T-helper 1 cell (primary cell): ENCODE data around the gene CCDC138.

ENCODE experiments used
- DNase-seq, 5 donors: peaks; one replicate each; pipeline ENCODE4 v3.0.0-alpha.2; 2012 to 2020

CCDC138 gene

DNA sequence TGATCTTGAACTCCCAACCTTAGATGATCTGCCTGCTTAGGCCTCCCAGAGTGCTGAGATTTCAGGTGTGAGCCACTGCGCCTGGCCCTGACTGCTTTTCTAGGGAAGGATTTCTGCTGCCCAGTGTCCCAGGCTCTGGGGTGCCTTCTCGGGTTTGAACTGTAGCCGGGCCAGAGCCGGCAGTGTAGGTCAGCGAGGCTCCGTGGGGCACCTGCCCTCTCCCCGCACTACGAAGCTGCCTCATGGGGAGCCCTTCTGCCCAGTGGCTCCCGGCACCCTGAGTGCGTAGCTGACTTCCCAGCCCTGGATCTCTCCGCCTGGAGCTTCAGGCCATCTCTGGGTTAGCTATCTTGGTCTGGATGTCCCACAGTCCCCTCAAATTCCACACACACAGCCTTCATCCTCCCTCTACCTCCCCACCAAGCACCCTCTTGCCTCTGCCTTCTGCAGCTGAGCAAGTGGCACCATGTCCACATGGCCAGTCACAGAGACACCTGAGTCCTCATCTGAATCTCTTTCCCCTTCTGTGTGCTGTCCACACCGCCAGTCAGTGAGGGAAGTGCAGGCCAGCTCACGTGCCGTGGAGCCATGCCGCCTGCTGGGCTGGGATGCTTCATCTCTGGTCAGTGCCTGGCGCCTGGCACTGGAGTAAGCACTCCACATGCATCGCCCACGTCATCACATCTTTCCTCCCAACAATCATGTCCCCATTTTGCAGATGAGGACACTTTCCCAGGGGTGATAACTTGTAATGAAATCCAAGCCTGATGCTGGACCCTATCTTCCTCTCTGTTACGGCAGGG, 133.2 kb downstream of the CCDC138 start:
- DNase-seq: peak in 1 of 5 donors; percentile 3

- DNase-seq: peak in 1 of 5 donors; percentile 2
These were observed 134.1 kb downstream of the CCDC138 start for GRCh38 chr2:108920686-108921085.

DNA sequence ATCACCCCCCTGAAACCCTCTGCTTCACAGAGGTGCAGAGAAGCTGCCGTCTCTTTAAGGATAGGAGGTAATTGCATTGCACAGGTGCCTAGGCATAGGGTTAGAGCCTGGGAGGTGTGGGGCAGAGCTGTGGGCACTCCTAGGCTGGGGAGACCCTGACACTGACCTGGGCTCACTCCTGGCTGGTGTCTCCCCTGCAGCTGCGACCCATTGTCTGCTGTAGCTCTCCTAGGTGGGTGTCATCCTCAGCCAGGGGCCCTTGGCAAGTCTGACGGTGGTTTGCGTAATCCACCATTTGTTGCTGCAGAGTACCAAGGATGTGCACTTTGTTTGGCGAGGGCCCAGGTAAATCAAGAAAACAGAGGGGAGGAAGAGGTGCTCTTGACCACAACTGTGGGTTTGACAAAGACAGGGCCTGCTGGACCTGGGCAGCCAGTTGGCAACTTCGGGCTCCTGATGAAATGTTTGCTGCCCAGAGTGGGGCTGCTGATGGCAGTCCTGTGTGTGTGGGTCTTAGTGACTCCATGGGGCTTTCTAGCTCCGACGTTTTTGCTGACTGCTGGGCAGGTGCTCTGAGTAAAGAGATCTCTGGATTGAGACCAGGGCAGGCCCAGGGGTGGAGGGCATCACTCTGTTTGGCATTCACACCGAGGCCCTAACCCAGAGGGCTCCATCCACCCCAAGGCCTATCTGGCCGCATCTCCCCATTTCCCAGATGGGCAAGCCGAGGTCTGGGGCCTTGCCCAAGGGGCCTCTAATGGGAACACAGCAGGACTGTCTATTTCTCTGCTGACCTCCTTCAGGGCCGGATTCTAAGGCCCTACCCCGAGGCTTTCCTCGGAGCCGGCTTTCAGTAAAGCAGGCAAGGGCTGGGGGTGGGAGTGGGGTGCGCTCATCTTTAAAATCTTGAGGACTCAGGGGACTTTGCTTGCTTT, 134.8 kb downstream of the CCDC138 start:
- DNase-seq: peak in 1 of 5 donors; percentile 5

DNA sequence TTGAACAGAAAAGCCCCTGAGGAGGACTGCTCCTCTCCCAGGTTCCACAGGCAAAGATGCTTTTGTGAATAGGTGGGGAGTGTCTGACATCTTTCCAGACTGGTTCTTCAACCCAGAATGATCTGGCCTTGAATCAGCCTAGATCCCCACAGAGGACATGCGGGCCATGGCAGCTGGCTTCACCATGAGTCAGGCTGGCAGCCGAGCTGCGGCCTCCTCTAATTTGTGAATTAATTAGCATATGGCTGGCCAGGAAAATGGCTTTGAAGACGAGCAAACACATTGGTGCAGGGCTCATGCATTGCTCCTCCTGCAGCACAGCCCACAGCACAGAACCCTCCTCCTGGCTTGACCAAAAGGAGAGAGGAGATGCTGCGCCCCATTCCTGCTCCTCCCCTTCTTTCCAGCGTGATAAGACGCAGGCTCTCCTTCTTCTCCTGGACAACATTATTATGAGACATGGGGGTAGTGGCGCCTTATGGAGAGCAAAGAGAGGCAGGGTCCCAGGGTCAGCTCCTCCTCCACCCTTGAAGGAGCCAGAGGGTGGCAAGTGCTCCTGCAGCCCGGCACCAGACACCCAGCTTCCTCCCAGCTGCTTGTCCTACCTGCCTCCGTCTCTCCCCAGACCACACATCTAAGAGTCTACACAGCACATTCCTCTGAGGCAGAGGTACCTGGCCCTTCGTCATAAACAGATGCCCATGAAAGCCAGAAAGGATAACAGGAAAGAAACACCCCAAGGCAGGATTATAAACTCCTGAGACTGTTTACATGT, 135.8 kb downstream of the CCDC138 start:
- DNase-seq: peak in 1 of 5 donors; percentile 2

- peak in 1 of 5 donors; percentile 6 for DNase-seq
These were observed 136.6 kb downstream of the CCDC138 start for GRCh38 chr2:108923019-108923700.

GRCh38 chr2:108923736-108924579, 137.4 kb downstream of the CCDC138 start:
- no peak for DNase-seq

DNA sequence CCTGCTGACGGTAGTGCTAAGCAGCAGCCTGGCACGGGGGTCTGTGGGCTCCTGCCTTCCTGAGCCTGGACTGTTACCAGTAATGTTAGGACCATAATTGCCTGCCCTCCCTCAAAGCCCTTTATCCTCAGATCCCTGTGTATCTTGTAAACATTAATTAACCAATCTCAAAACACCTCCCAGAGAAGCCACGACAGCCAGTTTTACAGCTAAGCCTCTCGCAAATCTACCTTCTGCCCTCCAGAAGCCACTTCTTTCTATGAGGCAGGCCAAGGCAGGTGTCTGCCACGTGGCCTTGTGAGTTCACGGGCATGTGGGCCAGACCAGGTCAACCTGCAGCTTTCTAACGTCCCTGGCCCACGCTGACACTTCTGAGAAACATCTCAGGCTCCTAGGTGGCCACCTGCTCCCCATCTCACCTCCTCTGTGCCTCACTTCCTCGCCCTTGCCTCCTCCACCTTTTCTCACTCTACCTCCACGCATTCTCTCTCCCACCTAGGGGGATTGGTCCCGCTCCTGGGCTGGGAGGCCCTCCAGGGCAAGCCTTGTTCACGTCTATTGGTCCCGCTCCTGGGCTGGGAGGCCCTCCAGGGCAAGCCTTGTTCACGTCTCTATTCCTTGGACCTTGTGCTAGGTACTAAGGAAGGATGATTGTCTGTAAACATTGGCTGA, 138.1 kb downstream of the CCDC138 start:
- DNase-seq: no peak

DNA sequence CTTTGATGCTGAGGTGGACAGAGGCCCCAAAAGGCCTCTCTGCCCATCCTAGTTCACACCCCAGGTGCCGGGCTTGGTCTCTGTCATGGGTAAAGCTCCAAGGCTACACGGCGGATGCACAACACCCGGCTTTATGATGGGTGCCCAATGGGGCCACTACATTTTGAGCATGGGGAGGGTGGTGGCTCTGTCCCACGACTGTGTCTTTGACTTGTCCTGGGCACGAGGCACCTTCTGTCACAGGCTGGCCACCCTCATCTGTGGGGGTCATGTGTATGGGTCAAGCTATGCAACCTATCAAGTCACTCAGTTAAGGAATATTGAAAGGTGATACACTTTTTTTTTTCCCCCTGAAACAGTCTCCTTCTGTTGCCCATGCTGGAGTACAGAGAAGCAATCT, 138.7 kb downstream of the CCDC138 start:
- DNase-seq: no peak

GRCh38 chr2:108925735-108926134, 139.2 kb downstream of the CCDC138 start:
- no peak for DNase-seq
